WTC11 (cell line): ENCODE results near the gene CEP68.

Source experiments
- CREB1 ChIP-seq: sonication (generic); formaldehyde crosslinking; IDR thresholded peaks from 2 replicates; pipeline ENCODE4 v1.8.0; 2023; ENCODE audit warnings: mild to moderate bottlenecking, missing genetic modification reagents
- GABPB1 ChIP-seq: sonication (generic); formaldehyde crosslinking; IDR thresholded peaks from 2 replicates; pipeline ENCODE4 v1.8.1; 2023; ENCODE audit warnings: mild to moderate bottlenecking, missing genetic modification reagents
- KAT7 ChIP-seq: sonication (generic); formaldehyde crosslinking; IDR thresholded peaks from 2 replicates; pipeline ENCODE4 v1.8.1; 2023; ENCODE audit warnings: missing genetic modification reagents, mild to moderate bottlenecking, borderline replicate concordance
- NFE2L1 ChIP-seq: sonication (generic); formaldehyde crosslinking; IDR thresholded peaks from 2 replicates; pipeline ENCODE4 v1.8.1; 2023; ENCODE audit warnings: missing genetic modification reagents
- SMAD3 ChIP-seq: sonication (generic); formaldehyde crosslinking; IDR thresholded peaks from 2 replicates; pipeline ENCODE4 v1.8.0; 2022; ENCODE audit warnings: missing genetic modification reagents, mild to moderate bottlenecking, borderline replicate concordance
- SP1 ChIP-seq: sonication (generic); formaldehyde crosslinking; conservative IDR thresholded peaks from 2 replicates; pipeline ENCODE4 v1.8.1; 2022; ENCODE audit warnings: missing genetic modification reagents
- ZNF263 ChIP-seq: sonication (generic); formaldehyde crosslinking; IDR thresholded peaks from 2 replicates; pipeline ENCODE4 v1.8.1; 2022; ENCODE audit warnings: low read depth, mild to moderate bottlenecking, moderate library complexity, missing genetic modification reagents
- ZNF396 ChIP-seq: fragments of 250-450 bp; sonication (Bioruptor Pico); IDR thresholded peaks from 2 replicates; pipeline ENCODE4 v1.8.0; 2021; ENCODE audit warnings: mild to moderate bottlenecking, moderate library complexity, borderline replicate concordance
- TF ChIP-seq, protein P1 (sequence below): fragments of 200-600 bp; IDR thresholded peaks from 2 replicates; pipeline ENCODE4 v1.8.0; 2022; ENCODE audit warnings: antibody characterized with exemption
- TF ChIP-seq, protein P2 (sequence below): fragments of 250-450 bp; sonication (Bioruptor Pico); conservative IDR thresholded peaks from 2 replicates; pipeline ENCODE4 v1.9.0; 2021; ENCODE audit warnings: mild to moderate bottlenecking
- TF ChIP-seq, protein P3 (sequence below): fragments of 250-450 bp; sonication (Bioruptor Pico); IDR thresholded peaks from 2 replicates; pipeline ENCODE4 v2.1.2; 2022; ENCODE audit warnings: mild to moderate bottlenecking, moderate library complexity

DNA sequence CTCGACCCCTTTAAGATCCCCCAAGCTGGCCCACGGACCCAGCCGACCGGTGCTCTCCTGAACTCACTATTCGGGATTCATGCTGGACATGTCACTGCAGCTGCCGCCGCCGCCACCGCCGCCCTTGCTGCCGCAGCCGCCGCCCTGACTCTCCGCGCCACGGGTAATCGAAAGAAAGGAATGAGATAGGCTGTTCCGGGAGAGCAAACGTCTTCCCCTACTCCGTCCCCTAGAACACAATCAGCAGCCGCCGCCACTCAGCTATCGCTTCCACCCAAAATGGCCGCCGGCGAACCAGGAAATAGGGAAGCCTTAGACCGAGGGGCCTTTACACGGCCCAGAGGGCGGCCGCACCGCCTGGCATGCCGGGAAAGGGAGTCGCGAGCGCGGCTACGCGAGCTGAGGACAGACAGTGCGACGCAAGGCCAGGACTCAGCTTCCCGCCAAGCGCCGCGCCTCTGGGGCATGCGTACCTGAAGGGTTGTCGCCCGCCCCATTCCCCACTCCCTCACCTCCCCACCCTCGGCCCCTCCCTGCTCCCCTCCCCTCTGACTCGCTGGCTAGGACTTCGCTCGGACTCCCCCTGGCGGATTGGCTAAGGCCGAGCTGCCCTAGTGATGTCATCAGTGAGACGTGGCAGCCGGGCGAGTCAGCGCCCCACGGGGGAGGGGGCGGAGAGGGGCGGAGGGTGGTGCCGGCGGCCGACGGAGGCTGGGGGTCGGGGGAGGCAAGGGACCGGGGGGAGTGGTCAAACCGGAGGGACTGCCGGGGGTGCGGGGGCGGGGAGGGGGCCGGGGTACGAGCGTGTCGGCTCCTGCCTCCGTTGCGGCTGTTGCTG lies 73.8 kb downstream of the CEP68 start, which contains the start of gene RAB1A:
- TF ChIP-seq ZNF263 (CRISPR knock-in tag): no peak
- TF ChIP-seq, protein P1, sequence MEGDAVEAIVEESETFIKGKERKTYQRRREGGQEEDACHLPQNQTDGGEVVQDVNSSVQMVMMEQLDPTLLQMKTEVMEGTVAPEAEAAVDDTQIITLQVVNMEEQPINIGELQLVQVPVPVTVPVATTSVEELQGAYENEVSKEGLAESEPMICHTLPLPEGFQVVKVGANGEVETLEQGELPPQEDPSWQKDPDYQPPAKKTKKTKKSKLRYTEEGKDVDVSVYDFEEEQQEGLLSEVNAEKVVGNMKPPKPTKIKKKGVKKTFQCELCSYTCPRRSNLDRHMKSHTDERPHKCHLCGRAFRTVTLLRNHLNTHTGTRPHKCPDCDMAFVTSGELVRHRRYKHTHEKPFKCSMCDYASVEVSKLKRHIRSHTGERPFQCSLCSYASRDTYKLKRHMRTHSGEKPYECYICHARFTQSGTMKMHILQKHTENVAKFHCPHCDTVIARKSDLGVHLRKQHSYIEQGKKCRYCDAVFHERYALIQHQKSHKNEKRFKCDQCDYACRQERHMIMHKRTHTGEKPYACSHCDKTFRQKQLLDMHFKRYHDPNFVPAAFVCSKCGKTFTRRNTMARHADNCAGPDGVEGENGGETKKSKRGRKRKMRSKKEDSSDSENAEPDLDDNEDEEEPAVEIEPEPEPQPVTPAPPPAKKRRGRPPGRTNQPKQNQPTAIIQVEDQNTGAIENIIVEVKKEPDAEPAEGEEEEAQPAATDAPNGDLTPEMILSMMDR: no peak
- TF ChIP-seq, protein P2, sequence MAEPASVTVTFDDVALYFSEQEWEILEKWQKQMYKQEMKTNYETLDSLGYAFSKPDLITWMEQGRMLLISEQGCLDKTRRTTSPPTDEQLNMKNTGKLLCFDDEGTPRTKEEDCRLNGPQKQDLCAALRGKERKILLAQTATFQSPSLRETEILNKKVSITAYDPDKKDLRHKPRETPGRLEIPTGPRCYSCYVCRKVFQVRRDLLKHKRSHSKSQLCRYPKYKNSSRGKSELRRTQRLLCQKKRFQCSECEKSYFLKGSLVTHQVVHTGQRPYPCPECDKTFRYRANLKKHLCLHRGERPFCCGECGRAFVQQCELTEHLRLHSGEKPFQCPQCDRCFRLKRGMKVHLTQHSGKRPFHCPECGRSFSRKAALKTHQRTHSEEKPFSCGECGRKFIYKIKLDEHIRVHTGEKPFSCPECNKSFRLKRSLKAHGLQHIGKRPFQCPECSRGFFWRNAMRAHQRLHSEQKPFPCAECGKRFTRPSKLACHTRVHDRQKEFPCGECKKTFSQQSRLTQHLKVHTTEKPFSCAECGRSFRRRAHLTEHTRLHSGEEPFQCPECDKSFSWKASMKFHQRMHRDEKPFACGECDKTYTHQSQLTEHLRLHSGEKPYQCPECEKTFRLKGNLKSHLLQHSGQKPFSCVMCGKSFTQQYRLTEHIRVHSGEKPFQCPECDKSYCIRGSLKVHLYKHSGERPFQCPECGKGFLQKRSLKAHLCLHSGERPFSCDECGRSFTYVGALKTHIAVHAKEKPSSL (CRISPR knock-in tag): no peak
- TF ChIP-seq, protein P3, sequence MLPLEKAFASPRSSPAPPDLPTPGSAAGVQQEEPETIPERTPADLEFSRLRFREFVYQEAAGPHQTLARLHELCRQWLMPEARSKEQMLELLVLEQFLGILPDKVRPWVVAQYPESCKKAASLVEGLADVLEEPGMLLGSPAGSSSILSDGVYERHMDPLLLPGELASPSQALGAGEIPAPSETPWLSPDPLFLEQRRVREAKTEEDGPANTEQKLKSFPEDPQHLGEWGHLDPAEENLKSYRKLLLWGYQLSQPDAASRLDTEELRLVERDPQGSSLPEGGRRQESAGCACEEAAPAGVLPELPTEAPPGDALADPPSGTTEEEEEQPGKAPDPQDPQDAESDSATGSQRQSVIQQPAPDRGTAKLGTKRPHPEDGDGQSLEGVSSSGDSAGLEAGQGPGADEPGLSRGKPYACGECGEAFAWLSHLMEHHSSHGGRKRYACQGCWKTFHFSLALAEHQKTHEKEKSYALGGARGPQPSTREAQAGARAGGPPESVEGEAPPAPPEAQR (CRISPR knock-in tag): no peak
- no peak for TF ChIP-seq NFE2L1
- no peak for TF ChIP-seq SMAD3 (CRISPR knock-in tag)
- no peak for TF ChIP-seq KAT7
- no peak for TF ChIP-seq ZNF396 (CRISPR knock-in tag)
- no peak for TF ChIP-seq CREB1
- peak; percentile 26; the same call in 1 of the 2 replicates for TF ChIP-seq GABPB1
- TF ChIP-seq SP1: peak; percentile 92
